CD4-positive, alpha-beta T cell treated with Interleukin-17A for 4 hours (primary cell): Measurements from ENCODE around the gene PYCARD.
"Not testable (repeated sequence)": the region's sequence is repeated elsewhere in the genome, so short reads cannot be mapped to it uniquely, and the experiment has no call there.

Experiments used
- DNase-seq: peaks from one replicate; pipeline ENCODE4 v3.0.0-alpha.2; 2020; ENCODE audit warnings: mixed read lengths

The PYCARD gene

DNA sequence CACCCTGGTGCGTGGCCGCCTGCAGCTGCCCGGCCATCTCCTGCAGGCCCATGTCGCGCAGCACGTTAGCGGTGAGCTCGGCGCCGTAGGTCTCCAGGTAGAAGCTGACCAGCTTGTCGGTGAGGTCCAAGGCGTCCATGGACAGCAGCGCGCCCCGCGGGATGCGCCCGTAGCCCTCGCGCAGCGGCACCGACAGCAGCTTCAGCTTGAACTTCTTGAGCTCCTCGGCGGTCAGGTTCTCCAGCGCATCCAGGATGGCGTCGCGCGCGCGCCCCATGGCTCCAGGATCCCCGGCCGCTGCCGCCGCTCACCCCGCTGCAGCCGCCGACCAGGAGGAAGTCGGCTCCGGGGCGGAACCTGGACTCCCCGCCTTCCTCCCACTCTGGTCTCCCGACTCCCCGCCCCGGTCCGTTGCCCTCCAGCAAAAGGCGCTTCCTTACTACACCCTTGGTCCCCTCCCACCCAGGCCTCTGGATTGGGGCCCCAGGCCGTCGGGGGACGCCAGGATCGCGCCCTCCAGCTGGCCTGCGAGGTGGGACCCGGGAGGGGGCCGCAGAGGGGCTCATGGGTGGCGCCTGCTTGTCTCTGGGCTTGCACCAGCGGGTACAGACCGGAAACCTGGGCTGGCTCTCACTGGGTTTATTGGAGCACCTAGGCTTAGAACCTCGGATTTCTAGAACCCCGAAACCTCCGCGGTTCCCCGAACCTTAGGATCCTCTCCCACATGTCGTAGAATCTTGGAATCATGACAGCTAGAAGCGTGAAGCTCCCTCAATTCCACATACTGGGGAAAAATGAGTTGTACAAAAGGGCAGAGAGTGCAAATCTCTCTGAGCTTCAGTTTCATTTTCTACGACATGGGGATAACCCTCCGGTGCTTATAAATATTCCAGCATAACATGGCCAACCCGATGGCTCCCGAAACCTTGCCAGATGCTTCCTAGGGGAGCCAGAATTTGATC lies at the start of gene PYCARD:
Gene PYCARD, minus strand, starts transcription at position 347 of the 962 bp plus-strand sequence. Its CDS starts 70 bp downstream, at position 277.
- DNase-seq = peak; percentile 52

DNA sequence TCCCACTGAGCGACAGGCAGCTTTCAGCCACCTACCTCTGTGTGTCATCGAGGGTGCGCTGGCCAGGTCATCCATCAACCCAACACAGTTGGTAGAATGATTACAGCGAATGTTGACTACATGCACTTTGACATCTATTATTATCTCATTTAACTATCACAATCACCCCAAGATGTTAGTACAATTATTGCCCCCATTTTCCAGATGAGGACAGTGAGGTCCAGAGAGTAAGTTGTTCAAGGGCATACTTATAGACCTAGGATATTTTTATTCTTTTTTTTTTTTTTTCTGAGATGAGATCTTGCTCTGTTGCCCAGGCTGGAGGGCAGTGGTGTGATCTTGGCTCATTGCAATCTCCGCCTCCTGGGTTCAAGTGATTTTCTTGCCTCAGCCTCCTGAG lies 48.9 kb upstream of the PYCARD start:
- no peak for DNase-seq

GRCh38 chr16:31250782-31251384 lies 48.3 kb upstream of the PYCARD start:
- DNase-seq = no peak

DNA sequence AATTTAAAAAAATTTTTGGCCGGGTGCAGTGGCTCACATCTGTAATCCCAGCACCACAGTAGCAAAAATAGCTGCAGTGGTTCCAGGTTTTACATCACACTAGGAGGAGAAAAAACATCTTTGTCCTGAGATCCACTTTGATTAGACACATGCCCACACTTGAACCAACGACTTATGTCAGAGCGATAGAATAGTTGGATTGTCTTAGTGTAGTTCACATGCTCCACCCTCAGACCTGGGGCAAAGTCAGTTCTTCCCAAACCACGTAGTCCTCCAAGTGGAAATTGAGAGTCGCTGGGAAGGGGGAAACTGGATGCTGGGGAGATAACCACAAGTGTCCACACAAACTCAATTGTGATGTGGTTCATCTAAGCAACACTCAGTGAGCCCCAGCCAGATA lies 45.8 kb upstream of the PYCARD start:
- DNase-seq = no peak

GRCh38 chr16:31246296-31246695 lies 43.7 kb upstream of the PYCARD start:
- no peak for DNase-seq

DNA sequence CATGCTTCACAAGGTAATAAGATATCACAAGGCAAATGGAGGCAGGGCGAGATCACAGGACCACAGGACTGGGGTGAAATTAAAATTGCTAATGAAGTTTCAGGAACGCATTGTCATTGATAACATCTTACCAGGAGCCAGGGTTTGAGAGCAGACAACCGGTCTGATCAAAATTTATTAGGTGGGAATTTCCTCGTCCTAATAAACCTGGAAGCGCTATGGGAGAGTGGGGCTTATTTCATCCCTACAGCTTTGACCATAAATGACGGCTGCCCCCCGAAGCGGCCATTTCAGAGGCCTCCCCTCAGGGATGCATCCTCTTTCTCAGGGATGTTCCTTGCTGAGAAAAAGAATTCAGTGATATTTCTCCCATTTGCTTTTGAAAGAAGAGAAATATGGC lies 43.0 kb upstream of the PYCARD start:
- not testable (repeated sequence) for DNase-seq

GRCh38 chr16:31243734-31244670 lies 41.4 kb upstream of the PYCARD start:
- DNase-seq = no peak

GRCh38 chr16:31242206-31242605 lies 39.6 kb upstream of the PYCARD start:
- DNase-seq = no peak

DNA sequence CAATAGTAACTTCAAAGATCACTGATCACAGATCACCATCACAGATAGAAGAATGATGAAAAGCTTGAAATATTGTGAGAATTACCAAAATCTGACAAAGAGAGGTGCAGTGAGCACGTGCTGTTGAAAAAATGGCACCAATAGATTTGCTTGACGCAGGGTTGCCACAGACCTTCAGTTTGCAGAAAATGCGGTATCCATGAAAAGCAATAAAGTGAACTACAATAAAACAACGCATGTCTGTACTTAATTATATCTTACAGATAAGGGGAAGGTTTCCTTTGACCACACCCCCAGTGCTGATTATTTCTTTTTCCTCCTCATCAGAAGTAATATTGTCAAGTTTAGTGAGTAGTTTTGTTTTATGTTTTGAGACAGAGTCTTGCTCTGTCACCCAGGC lies 35.5 kb upstream of the PYCARD start:
- DNase-seq = no peak

- DNase-seq = no peak
Measured at GRCh38 chr16:31229501-31229900, 26.9 kb upstream of the PYCARD start.

- DNase-seq = no peak
Measured at GRCh38 chr16:31228206-31228605, 25.6 kb upstream of the PYCARD start.

DNA sequence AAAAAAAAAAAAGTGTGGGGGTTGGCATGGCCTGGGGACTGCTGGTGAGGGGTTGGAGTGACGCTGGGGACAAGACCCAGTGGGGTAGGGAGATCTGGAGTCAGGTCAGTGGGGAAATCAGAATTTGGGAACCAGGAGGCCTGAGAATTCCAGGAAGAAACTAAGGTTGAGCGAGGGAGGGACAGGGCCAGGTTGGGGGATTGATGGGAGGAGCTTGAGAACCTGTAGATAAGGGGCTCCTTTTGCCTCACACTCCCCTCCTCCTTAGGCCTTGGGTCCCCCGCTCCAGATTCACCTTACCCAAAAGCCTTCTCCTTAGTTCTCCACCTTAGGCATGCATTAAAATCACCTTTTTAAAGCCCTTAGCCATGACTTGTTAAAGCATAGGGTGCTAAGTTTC lies 22.6 kb upstream of the PYCARD start:
- DNase-seq = no peak

DNA sequence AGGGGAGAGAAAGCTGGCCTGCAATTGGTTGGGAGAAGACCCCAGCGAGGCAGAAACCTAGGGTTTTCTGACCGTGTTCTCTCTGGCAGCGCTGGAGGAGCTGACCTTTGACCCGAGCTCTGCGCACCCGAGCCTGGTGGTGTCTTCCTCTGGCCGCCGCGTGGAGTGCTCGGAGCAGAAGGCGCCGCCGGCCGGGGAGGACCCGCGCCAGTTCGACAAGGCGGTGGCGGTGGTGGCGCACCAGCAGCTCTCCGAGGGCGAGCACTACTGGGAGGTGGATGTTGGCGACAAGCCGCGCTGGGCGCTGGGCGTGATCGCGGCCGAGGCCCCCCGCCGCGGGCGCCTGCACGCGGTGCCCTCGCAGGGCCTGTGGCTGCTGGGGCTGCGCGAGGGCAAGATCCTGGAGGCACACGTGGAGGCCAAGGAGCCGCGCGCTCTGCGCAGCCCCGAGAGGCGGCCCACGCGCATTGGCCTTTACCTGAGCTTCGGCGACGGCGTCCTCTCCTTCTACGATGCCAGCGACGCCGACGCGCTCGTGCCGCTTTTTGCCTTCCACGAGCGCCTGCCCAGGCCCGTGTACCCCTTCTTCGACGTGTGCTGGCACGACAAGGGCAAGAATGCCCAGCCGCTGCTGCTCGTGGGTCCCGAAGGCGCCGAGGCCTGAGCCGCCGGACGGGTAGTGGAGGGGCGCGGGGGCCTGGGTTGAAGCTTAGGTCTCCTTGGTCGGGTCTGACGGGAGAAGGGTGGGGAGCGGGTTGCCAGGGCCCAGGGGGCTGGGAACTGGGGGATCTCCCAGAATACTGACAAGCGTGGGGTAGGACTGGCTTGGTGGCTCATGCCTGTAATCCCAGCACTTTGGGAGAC lies 21.8 kb upstream of the PYCARD start:
- DNase-seq = no peak

GRCh38 chr16:31223044-31223443 lies 20.5 kb upstream of the PYCARD start:
- no peak for DNase-seq

DNA sequence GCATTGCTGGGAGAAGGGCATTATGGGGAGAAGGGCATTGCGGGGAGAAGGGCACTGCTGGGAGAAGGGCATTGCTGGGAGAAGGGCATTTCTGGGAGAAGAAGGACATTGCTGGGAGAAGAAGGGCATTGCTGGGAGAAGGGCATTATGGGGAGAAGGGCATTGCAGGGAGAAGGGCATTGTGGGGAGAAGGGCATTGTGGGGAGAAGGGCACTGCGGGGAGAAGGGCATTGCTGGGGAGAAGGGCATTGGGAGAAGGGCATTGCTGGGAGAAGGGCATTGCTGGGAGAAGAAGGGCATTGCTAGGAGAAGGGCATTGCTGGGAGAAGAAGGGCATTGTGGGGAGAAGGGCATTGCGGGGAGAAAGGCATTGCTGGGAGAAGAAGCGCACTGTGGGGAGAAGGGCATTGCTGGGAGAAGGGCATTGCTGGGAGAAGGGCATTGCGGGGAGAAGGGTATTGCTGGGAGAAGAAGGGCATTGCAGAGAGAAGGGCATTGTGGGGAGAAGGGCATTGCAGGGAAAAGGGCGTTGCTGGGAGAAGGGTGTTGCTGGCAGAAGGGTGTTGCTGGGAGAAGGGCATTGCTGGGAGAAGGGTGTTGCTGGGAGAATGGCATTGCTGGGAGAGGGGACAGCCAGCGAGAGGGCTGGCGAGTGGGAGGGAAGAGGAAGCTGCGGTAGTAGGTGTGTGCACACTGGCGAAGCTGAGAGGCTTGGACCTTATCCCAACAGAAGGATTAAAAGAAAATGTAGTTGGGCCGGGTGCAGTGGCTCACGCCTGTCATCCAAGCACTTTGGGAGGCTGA lies 19.0 kb upstream of the PYCARD start:
- no peak for DNase-seq

DNA sequence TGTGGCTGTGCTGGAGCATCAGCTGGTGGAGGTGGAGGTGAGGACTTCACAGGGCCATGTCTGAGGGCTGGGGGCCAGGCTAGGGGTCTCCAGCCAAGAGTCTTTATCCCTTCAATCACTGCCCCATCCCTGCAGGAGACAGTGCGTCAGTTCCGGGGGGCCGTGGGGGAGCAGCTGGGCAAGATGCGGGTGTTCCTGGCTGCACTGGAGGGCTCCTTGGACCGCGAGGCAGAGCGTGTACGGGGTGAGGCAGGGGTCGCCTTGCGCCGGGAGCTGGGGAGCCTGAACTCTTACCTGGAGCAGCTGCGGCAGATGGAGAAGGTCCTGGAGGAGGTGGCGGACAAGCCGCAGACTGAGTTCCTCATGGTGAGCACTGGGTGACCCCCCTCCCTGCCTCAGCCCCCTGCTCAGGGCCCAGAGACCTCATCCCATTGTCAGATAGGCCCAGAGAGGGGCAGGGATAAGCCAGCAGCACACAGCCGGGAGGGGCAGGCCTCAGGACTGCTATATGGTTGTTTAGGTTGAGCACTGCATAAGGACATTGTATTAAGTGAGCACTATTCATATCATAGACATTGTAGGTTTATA lies 16.7 kb upstream of the PYCARD start:
- no peak for DNase-seq

GRCh38 chr16:31217136-31217530 lies 14.6 kb upstream of the PYCARD start:
- DNase-seq = no peak

GRCh38 chr16:31216422-31217135 lies 14.0 kb upstream of the PYCARD start, which contains the start of gene PYDC1:
Gene PYDC1 (minus strand): TSS chr16:31217135. CDS start chr16:31217028, 107 bp downstream.
- no peak for DNase-seq

DNA sequence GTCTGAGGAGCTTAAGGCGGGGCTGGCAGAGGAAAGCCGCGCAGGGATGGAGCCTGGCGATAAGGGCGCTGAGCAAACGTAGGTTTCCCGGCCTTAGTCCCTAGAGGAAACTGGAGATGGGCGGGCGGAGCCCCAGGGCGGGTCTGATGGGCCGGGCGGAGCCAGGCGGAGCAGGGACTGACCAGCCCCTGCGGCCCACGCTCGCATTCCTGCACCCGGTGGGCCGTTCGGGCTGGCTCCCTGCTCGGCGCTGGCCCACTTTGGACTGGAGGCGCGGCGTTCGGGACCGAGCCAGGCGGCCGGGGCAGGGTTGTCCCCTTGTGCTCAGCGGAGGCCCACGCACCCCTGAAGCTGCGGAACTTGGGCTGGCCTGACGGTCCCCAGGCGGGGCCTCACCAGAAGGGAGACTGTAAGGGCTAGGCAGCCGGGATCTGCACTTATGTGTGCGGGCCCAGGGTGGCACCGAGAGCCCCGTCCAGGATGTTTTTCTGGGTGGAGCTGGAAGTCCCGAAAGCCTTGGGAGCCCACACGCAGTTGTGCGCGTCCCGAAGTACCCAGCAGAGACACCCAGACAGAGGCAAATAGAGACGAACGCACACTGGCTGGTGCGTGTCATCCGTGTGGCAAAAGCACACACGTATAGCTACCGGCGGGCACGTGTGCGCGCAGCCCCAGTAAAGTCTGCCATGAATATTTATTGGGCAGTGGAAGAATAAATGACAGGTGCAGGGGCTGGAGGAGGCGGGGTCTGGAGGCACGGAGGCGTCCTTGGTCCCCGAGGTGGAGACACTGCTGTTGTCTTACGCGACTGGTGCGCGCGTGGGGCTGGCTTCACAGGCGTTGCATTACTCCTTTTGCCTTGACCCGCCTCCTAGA lies 13.0 kb upstream of the PYCARD start:
- DNase-seq = peak; percentile 36
